Measurements from ENCODE around the gene TRERF1. TPM values are rescaled to one million over a fixed set of nuclear protein-coding genes. Genes with fewer than 3 reads are reported as not detected.

TRERF1 gene
- total RNA-seq (2022; extraction: Qiagen RNA extraction): 5.3 to 10.3 TPM (median 9.3 TPM) in 5 replicates

GRCh38 chr6:42451333-42452170, at the start of gene TRERF1:
TRERF1 (minus strand) TSS chr6:42451926; CDS start chr6:42269590, 182,336 bp downstream.

GRCh38 chr6:42217519-42218367, 234.0 kb downstream of the TRERF1 start, which contains the start of gene MRPS10:
MRPS10 (minus strand) TSS chr6:42217861; CDS start chr6:42217849, 12 bp downstream.

Other genes with a start within 250 kb of the TRERF1 start
- gene MRPS10, start 234.1 kb downstream of the TRERF1 start, total RNA-seq (2022; extraction: Qiagen RNA extraction): 32.3 to 39.3 TPM (median 36.2 TPM) in 5 replicates
- 5.1 to 8.6 TPM (median 7.4 TPM) in 5 replicates for gene UBR2, start 112.1 kb upstream of the TRERF1 start, total RNA-seq (2022; extraction: Qiagen RNA extraction)